Stimulated activated CD4-positive, alpha-beta T cell treated with anti-CD3 and anti-CD28 coated beads, Interleukin-15, amount 100 ng/mL, for 48 hours (primary cell): ENCODE measurements around the gene ABCA3.
"Not testable (repeated sequence)": the region's sequence is repeated elsewhere in the genome, so short reads cannot be mapped to it uniquely, and the experiment has no call there.

Experiments
- DNase-seq, 2 donors: peaks; one replicate each; pipeline ENCODE4 v3.0.0-alpha.2; 2020; ENCODE audit warnings: low read depth in 2 of 2

Gene ABCA3

GRCh38 chr16:2256531-2257140 lies 83.9 kb downstream of the ABCA3 start:
- DNase-seq, result no peak

- DNase-seq, result no peak
Observed at GRCh38 chr16:2253293-2253692, 87.2 kb downstream of the ABCA3 start.

GRCh38 chr16:2252806-2253148 lies 87.8 kb downstream of the ABCA3 start:
- no peak for DNase-seq

- peak; percentile 74 to 81 for DNase-seq
Observed at GRCh38 chr16:2251296-2252111, 89.0 kb downstream of the ABCA3 start, which contains the start of gene ECI1. Gene ECI1, minus strand, starts transcription at chr16:2251587. Its CDS starts 21 bp downstream, at chr16:2251566.

GRCh38 chr16:2250652-2251295 lies 89.8 kb downstream of the ABCA3 start:
- no peak for DNase-seq

- DNase-seq, result no peak
Observed at GRCh38 chr16:2246301-2246885, 94.1 kb downstream of the ABCA3 start.

GRCh38 chr16:2244926-2245795 lies 95.4 kb downstream of the ABCA3 start:
- DNase-seq, result no peak

- no peak for DNase-seq
Observed at GRCh38 chr16:2244301-2244700, 96.2 kb downstream of the ABCA3 start.

- DNase-seq, result no peak
Observed at GRCh38 chr16:2243781-2244180, 96.7 kb downstream of the ABCA3 start.

GRCh38 chr16:2243031-2243528 lies 97.4 kb downstream of the ABCA3 start:
- DNase-seq, result no peak

- no peak for DNase-seq
Observed at GRCh38 chr16:2242598-2242997, 97.9 kb downstream of the ABCA3 start.

- not testable (repeated sequence) for DNase-seq
Observed at GRCh38 chr16:2240331-2240730, 100.2 kb downstream of the ABCA3 start.

GRCh38 chr16:2238838-2239675 lies 101.5 kb downstream of the ABCA3 start:
- DNase-seq, result no peak

- no peak for DNase-seq
Observed at GRCh38 chr16:2238150-2238837, 102.2 kb downstream of the ABCA3 start.

GRCh38 chr16:2237493-2238149 lies 102.9 kb downstream of the ABCA3 start:
- DNase-seq, result no peak

- DNase-seq, result no peak
Observed at GRCh38 chr16:2237102-2237482, 103.4 kb downstream of the ABCA3 start.

GRCh38 chr16:2236337-2237101 lies 104.0 kb downstream of the ABCA3 start, which contains the start of gene DNASE1L2:
Gene DNASE1L2, plus strand, starts transcription at chr16:2236444. Its CDS starts 373 bp downstream, at chr16:2236817.
- DNase-seq, result no peak

- DNase-seq, result no peak
Observed at GRCh38 chr16:2235695-2236336, 104.7 kb downstream of the ABCA3 start.
